Stimulated activated naive CD4-positive, alpha-beta T cell (primary cell): ENCODE measurements around the gene TMEM170A.
"Not testable (repeated sequence)": the region's sequence is repeated elsewhere in the genome, so short reads cannot be mapped to it uniquely, and the experiment has no call there.

Experiments used
- DNase-seq, 6 experiments: peaks; one replicate each; lab custom pipeline; 2025; lab: John Stamatoyannopoulos, UW

Gene TMEM170A

GRCh38 chr16:75464122-75464918, at the start of gene TMEM170A:
Gene TMEM170A, minus strand, starts transcription at chr16:75464689. Its CDS starts 89 bp downstream, at chr16:75464600.
- DNase-seq = peak; percentile 96 to 99 (median 97)

GRCh38 chr16:75506574-75506973, 42.1 kb upstream of the TMEM170A start:
- no peak for DNase-seq

- no peak for DNase-seq
These were observed 41.6 kb upstream of the TMEM170A start for GRCh38 chr16:75506107-75506506.

- DNase-seq = no peak
These were observed 39.3 kb upstream of the TMEM170A start for GRCh38 chr16:75503801-75504200.

GRCh38 chr16:75502916-75503605, 38.6 kb upstream of the TMEM170A start:
- no peak for DNase-seq

- DNase-seq = not testable (repeated sequence)
These were observed 37.3 kb upstream of the TMEM170A start for GRCh38 chr16:75501820-75502219.

GRCh38 chr16:75501359-75501758, 36.9 kb upstream of the TMEM170A start:
- DNase-seq = no peak

GRCh38 chr16:75498605-75499322, 34.3 kb upstream of the TMEM170A start:
- not testable (repeated sequence) for DNase-seq

- DNase-seq = no peak
These were observed 33.1 kb upstream of the TMEM170A start for GRCh38 chr16:75497558-75497957.

GRCh38 chr16:75495076-75495674, 30.7 kb upstream of the TMEM170A start, which contains the start of gene CHST6:
Gene CHST6, minus strand, starts transcription at chr16:75495441. Its CDS starts 15,613 bp downstream, at chr16:75479828.
- DNase-seq = no peak

GRCh38 chr16:75494661-75495075, 30.2 kb upstream of the TMEM170A start:
- DNase-seq = no peak

- no peak for DNase-seq
These were observed 29.7 kb upstream of the TMEM170A start for GRCh38 chr16:75494184-75494583.

- DNase-seq = no peak
These were observed 27.4 kb upstream of the TMEM170A start for GRCh38 chr16:75491876-75492275.

GRCh38 chr16:75488322-75488721, 23.8 kb upstream of the TMEM170A start:
- DNase-seq = no peak

GRCh38 chr16:75486676-75487313, 22.3 kb upstream of the TMEM170A start:
- no peak for DNase-seq

GRCh38 chr16:75486014-75486675, 21.7 kb upstream of the TMEM170A start:
- DNase-seq = no peak

GRCh38 chr16:75485230-75486013, 20.9 kb upstream of the TMEM170A start:
- DNase-seq = no peak

GRCh38 chr16:75483222-75483621, 18.7 kb upstream of the TMEM170A start:
- no peak for DNase-seq

GRCh38 chr16:75482434-75483205, 18.1 kb upstream of the TMEM170A start:
- no peak for DNase-seq
